D721Med (cell line): ENCODE measurements around the gene PHACTR3.

Source experiments
- DNase-seq: peaks from one replicate; pipeline ENCODE4 v3.0.0; 2011; ENCODE audit warnings: low spot score; ENCODE audit not compliant: insufficient read length
- FAIRE-seq: peaks from 2 replicates; lab custom pipeline; 2011; peaks lifted over from hg19 to GRCh38; lab: Jason Lieb, UNC
- CTCF ChIP-seq: IDR thresholded peaks from 2 replicates; pipeline ENCODE4 v1.5.1; 2012; ENCODE audit warnings: mild to moderate bottlenecking, control low read depth; ENCODE audit not compliant: insufficient read depth; ENCODE audit errors: missing control alignments

Gene PHACTR3

GRCh38 chr20:59708326-59708725 lies 104.0 kb downstream of the PHACTR3 start:
- no peak for TF ChIP-seq CTCF
- DNase-seq (no peak), FAIRE-seq (no peak)

GRCh38 chr20:59709636-59710035 lies 105.3 kb downstream of the PHACTR3 start:
- no peak for FAIRE-seq
- no peak for DNase-seq

GRCh38 chr20:59718071-59718470 lies 113.7 kb downstream of the PHACTR3 start:
- no peak for FAIRE-seq
- no peak for TF ChIP-seq CTCF

More at GRCh38 chr20:59709636-59710035, 105.3 kb downstream of the PHACTR3 start:
- no peak for TF ChIP-seq CTCF

GRCh38 chr20:59718751-59719150 lies 114.4 kb downstream of the PHACTR3 start:
- DNase-seq (no peak), FAIRE-seq (no peak)
- TF ChIP-seq CTCF, result no peak

More at GRCh38 chr20:59718071-59718470, 113.7 kb downstream of the PHACTR3 start:
- DNase-seq, result no peak

GRCh38 chr20:59720013-59720412 lies 115.7 kb downstream of the PHACTR3 start:
- no peak for DNase-seq
- TF ChIP-seq CTCF, result no peak
- no peak for FAIRE-seq

GRCh38 chr20:59721386-59721785 lies 117.0 kb downstream of the PHACTR3 start:
- no peak for TF ChIP-seq CTCF
- DNase-seq (no peak), FAIRE-seq (no peak)

- no peak for FAIRE-seq
- DNase-seq, result no peak
- no peak for TF ChIP-seq CTCF
Observed at GRCh38 chr20:59723108-59723500, 118.8 kb downstream of the PHACTR3 start.
